Muscle of leg (tissue), 9 donors: ENCODE measurements around the gene SERPINB8. TPM values are rescaled to one million over a fixed set of nuclear protein-coding genes. Genes with fewer than 3 reads are reported as not detected.

ENCODE experiments used
- polyA plus RNA-seq, 8 donors: library from polyadenylated mRNA; unstranded; fragments of 120-200 nt; gene quantifications; one replicate each; pipeline versions ENCODE4 v1.2.1 to v1.2.3, GENCODE V29; 2013; ENCODE audit warnings: inconsistent platforms in 1 of 8, low replicate concordance in 1 of 8; ENCODE audit not compliant: insufficient read length in 8 of 8, insufficient read depth in 1 of 8
- total RNA-seq: library from RNA; stranded (reverse); fragments of 120-200 nt; gene quantifications from one replicate; pipeline ENCODE4 v1.2.4, GENCODE V29; 2013

Gene SERPINB8
- total and polyA plus RNA-seq, 9 donors = 0.93 to 2.6 (median 1.6) TPM

Other genes starting within 250 kb of the SERPINB8 start
- not detected for gene SERPINB7, start 194.7 kb upstream of the SERPINB8 start, total RNA-seq
- 10 to 100 TPM in 1 of 8 donors, under 1 TPM in 2, not detected in 5; 0.12 to 10.1 (median 0.42) TPM for gene SERPINB7, start 194.7 kb upstream of the SERPINB8 start, polyA plus RNA-seq
- gene SERPINB2, start 82.4 kb upstream of the SERPINB8 start, total RNA-seq = 0.27 TPM
- 10 to 100 TPM in 1 of 8 donors, 1 to 10 TPM in 1, under 1 TPM in 5, not detected in 1; 0.10 to 29.4 (median 0.13) TPM for gene SERPINB2, start 82.4 kb upstream of the SERPINB8 start, polyA plus RNA-seq
- 0.04 TPM for gene SERPINB10, start 62.1 kb upstream of the SERPINB8 start, total RNA-seq
- gene SERPINB10, start 62.1 kb upstream of the SERPINB8 start, polyA plus RNA-seq = under 1 TPM; 0.05 to 0.95 (median 0.27) TPM
- not detected for gene HMSD, start 20.8 kb upstream of the SERPINB8 start, total RNA-seq
- under 1 TPM in 3 of 8 donors, not detected in 5; 0.12 to 0.51 (median 0.18) TPM for gene HMSD, start 20.8 kb upstream of the SERPINB8 start, polyA plus RNA-seq
- not detected for gene LINC00305, start 179.0 kb downstream of the SERPINB8 start, total RNA-seq
- gene LINC00305, start 179.0 kb downstream of the SERPINB8 start, polyA plus RNA-seq = not detected